Skeletal muscle tissue (tissue), 4 donors: ENCODE measurements around the gene RFX4. TPM values are rescaled to one million over a fixed set of nuclear protein-coding genes. Genes with fewer than 3 reads are reported as not detected.
A peak's percentile ranks its signal among the peaks of the same experiment; 100 is the strongest.

Experiments used
- H3K27ac ChIP-seq: one replicate; pipeline ENCODE4 v1.7.0; 2013; ENCODE audit warnings: mild to moderate bottlenecking, low read depth, low read length, inconsistent platforms
- H3K27me3 ChIP-seq, 3 donors: one replicate each; pipeline ENCODE4 v1.7.0; 2013; ENCODE audit warnings: low read length in 3 of 3; ENCODE audit not compliant: control insufficient read depth in 3 of 3, insufficient read depth in 3 of 3
- H3K36me3 ChIP-seq, 3 donors: one replicate each; pipeline ENCODE4 v1.7.0; 2013; ENCODE audit warnings: low read length in 3 of 3; ENCODE audit not compliant: control insufficient read depth in 3 of 3, insufficient read depth in 3 of 3
- H3K4me1 ChIP-seq, 3 donors: one replicate each; pipeline ENCODE4 v1.7.0; 2013; ENCODE audit warnings: low read length in 3 of 3, mild to moderate bottlenecking in 3 of 3; ENCODE audit not compliant: control insufficient read depth in 3 of 3, insufficient read depth in 3 of 3
- H3K4me3 ChIP-seq, 3 donors: one replicate each; pipeline ENCODE4 v1.7.0; 2013; ENCODE audit warnings: low read length in 3 of 3
- H3K9ac ChIP-seq, 3 donors: one replicate each; pipeline ENCODE4 v1.7.0; 2013; ENCODE audit warnings: low read length in 3 of 3, mild to moderate bottlenecking in 3 of 3, moderate library complexity in 2 of 3, low read depth in 1 of 3
- H3K9me3 ChIP-seq, 3 donors: one replicate each; pipeline ENCODE4 v1.7.0; 2013; ENCODE audit warnings: low read length in 3 of 3; ENCODE audit not compliant: control insufficient read depth in 3 of 3
- total RNA-seq: library from RNA; depleted of rRNA; stranded (reverse); fragments of >200 nt; gene quantifications from one replicate; pipeline ENCODE4 v1.2.3, GENCODE V29; 2014
- donor health status: Osteomylitis.

Gene RFX4
- total RNA-seq, 1 donor from 2014 or later: not detected

- Histone ChIP-seq H3K36me3 (peaks cover 0 to 3% (median 0%) of the 10 kb centered on the region in 3 donors), H3K4me3 (no peak overlapping the region), H3K9ac (no peak overlapping the region), H3K27ac (no peak overlapping the region), H3K4me1 (peaks cover 14 to 25% (median 22%) of the 10 kb centered on the region in 3 donors), H3K9me3 (no peaks in the 10 kb centered on the region), H3K27me3 (no peaks in the 10 kb centered on the region)
These were observed 194.1 kb downstream of the RFX4 start for GRCh38 chr12:106776897-106777296.

- Histone ChIP-seq H3K36me3 (peaks cover 3 to 10% (median 7%) of the 10 kb centered on the region in 3 donors), H3K27me3 (no peaks in the 10 kb centered on the region), H3K4me3 (no peak overlapping the region), H3K4me1 (peaks cover 14 to 26% (median 18%) of the 10 kb centered on the region in 3 donors), H3K9ac (no peak overlapping the region), H3K9me3 (no peaks in the 10 kb centered on the region), H3K27ac (no peak overlapping the region)
These were observed 197.3 kb downstream of the RFX4 start for GRCh38 chr12:106780010-106780631.

- peaks cover 3 to 11% (median 7%) of the 10 kb centered on the region in 3 donors for H3K36me3 ChIP-seq
- H3K9ac ChIP-seq: no peak overlapping the region
- H3K9me3 ChIP-seq: no peaks in the 10 kb centered on the region
- no peak overlapping the region for H3K4me3 ChIP-seq
- H3K27ac ChIP-seq: no peak overlapping the region
- H3K4me1 ChIP-seq: peaks cover 5 to 19% (median 10%) of the 10 kb centered on the region in 3 donors
- H3K27me3 ChIP-seq: no peaks in the 10 kb centered on the region
These were observed 199.8 kb downstream of the RFX4 start for GRCh38 chr12:106782619-106783018.

GRCh38 chr12:106783515-106783914 lies 200.7 kb downstream of the RFX4 start:
- H3K36me3 ChIP-seq: peaks cover 3 to 11% (median 7%) of the 10 kb centered on the region in 3 donors
- peaks cover 5 to 13% (median 10%) of the 10 kb centered on the region in 3 donors for H3K4me1 ChIP-seq
- no peaks in the 10 kb centered on the region for H3K27me3 ChIP-seq
- H3K9me3 ChIP-seq: no peaks in the 10 kb centered on the region
- H3K9ac ChIP-seq: no peak overlapping the region
- no peak overlapping the region for H3K4me3 ChIP-seq
- H3K27ac ChIP-seq: no peak overlapping the region

GRCh38 chr12:106790020-106790419 lies 207.2 kb downstream of the RFX4 start:
- Histone ChIP-seq H3K36me3 (peaks cover 4 to 11% (median 5%) of the 10 kb centered on the region in 3 donors), H3K9me3 (no peaks in the 10 kb centered on the region), H3K9ac (no peak overlapping the region), H3K4me3 (no peak overlapping the region), H3K27ac (no peak overlapping the region), H3K4me1 (no peaks in the 10 kb centered on the region), H3K27me3 (no peaks in the 10 kb centered on the region)

GRCh38 chr12:106791531-106791930 lies 208.7 kb downstream of the RFX4 start:
- no peaks in the 10 kb centered on the region for H3K27me3 ChIP-seq
- no peaks in the 10 kb centered on the region for H3K4me1 ChIP-seq
- no peak overlapping the region for H3K4me3 ChIP-seq
- peaks cover 4 to 9% (median 5%) of the 10 kb centered on the region in 3 donors for H3K36me3 ChIP-seq
- no peaks in the 10 kb centered on the region for H3K9me3 ChIP-seq
- H3K27ac ChIP-seq: no peak overlapping the region
- H3K9ac ChIP-seq: no peak overlapping the region

GRCh38 chr12:106794369-106794768 lies 211.6 kb downstream of the RFX4 start:
- no peaks in the 10 kb centered on the region for H3K27me3 ChIP-seq
- H3K4me3 ChIP-seq: no peak overlapping the region
- H3K9ac ChIP-seq: no peak overlapping the region
- no peaks in the 10 kb centered on the region for H3K4me1 ChIP-seq
- H3K27ac ChIP-seq: no peak overlapping the region
- no peaks in the 10 kb centered on the region for H3K9me3 ChIP-seq
- peaks cover 4 to 9% (median 5%) of the 10 kb centered on the region in 3 donors for H3K36me3 ChIP-seq

- Histone ChIP-seq H3K4me1 (peaks cover 6 to 10% (median 6%) of the 10 kb centered on the region in 3 donors), H3K9me3 (no peaks in the 10 kb centered on the region), H3K27me3 (no peaks in the 10 kb centered on the region), H3K4me3 (no peak overlapping the region), H3K27ac (peak overlapping the region; percentile 59), H3K9ac (no peak overlapping the region), H3K36me3 (peaks cover 0 to 5% (median 0%) of the 10 kb centered on the region in 3 donors)
These were observed 218.4 kb downstream of the RFX4 start for GRCh38 chr12:106801167-106801708.

- no peak overlapping the region for H3K4me3 ChIP-seq
- H3K36me3 ChIP-seq: peaks cover 0 to 5% (median 0%) of the 10 kb centered on the region in 3 donors
- no peaks in the 10 kb centered on the region for H3K27me3 ChIP-seq
- H3K4me1 ChIP-seq: peaks cover 6 to 10% (median 6%) of the 10 kb centered on the region in 3 donors
- no peaks in the 10 kb centered on the region for H3K9me3 ChIP-seq
- H3K27ac ChIP-seq: peak overlapping the region; percentile 59
- H3K9ac ChIP-seq: no peak overlapping the region
These were observed 219.2 kb downstream of the RFX4 start for GRCh38 chr12:106801830-106802533.

- H3K27me3 ChIP-seq: no peaks in the 10 kb centered on the region
- H3K27ac ChIP-seq: no peak overlapping the region
- peaks cover 6 to 10% (median 6%) of the 10 kb centered on the region in 3 donors for H3K4me1 ChIP-seq
- H3K36me3 ChIP-seq: peaks cover 0 to 5% (median 0%) of the 10 kb centered on the region in 3 donors
- no peak overlapping the region for H3K9ac ChIP-seq
- no peaks in the 10 kb centered on the region for H3K9me3 ChIP-seq
- no peak overlapping the region for H3K4me3 ChIP-seq
These were observed 221.9 kb downstream of the RFX4 start for GRCh38 chr12:106804668-106805067.
